Psoas muscle (tissue), 8 donors: ENCODE data around the gene ISCA2. TPM values are rescaled to one million over a fixed set of nuclear protein-coding genes. Genes with fewer than 3 reads are reported as not detected.

Experiments
- ATAC-seq, 4 donors: fragments of 200-7000 bp; cut with Tn5 transposase; one replicate each; pipeline ENCODE4 v1.9.1; 2020; ENCODE audit warnings: moderate library complexity in 3 of 4, mild to moderate bottlenecking in 2 of 4
- DNase-seq, 2 donors: peaks; one replicate each; pipeline ENCODE4 v3.0.0-alpha.2; 2020
- H3K27ac ChIP-seq: fragments of 200-600 bp; one replicate; pipeline ENCODE4 v1.8.0; 2022
- H3K27me3 ChIP-seq, 3 donors: fragments of 200-600 bp in 1 of 3; one replicate each; pipeline versions ENCODE4 v1.6.1 to v1.8.0; 2013 to 2022; ENCODE audit warnings: low read length in 2 of 3, mild to moderate bottlenecking in 2 of 3, moderate library complexity in 1 of 3; ENCODE audit not compliant: insufficient read depth in 3 of 3
- H3K36me3 ChIP-seq, 2 donors: fragments of 200-600 bp in 1 of 2; one replicate each; pipeline versions ENCODE4 v1.6.1 to v1.8.0; 2013 to 2022; ENCODE audit warnings: low read depth in 1 of 2, mild to moderate bottlenecking in 1 of 2, moderate library complexity in 1 of 2; ENCODE audit not compliant: insufficient read depth in 1 of 2
- H3K4me1 ChIP-seq: fragments of 200-600 bp; one replicate; pipeline ENCODE4 v1.8.0; 2022
- H3K4me3 ChIP-seq: fragments of 200-600 bp; one replicate; pipeline ENCODE4 v1.8.0; 2022; ENCODE audit warnings: mild to moderate bottlenecking
- H3K9me3 ChIP-seq: fragments of 200-600 bp; one replicate; pipeline ENCODE4 v1.8.0; 2022
- WGBS, 3 donors: extraction: QIAGEN DNeasy Blood & Tissue Kit; methylation state at CpG; one replicate each; pipeline versions ENCODE4 v1.1.6 to v1.1.7; 2013; 5-methylcytosine and 5-hydroxymethylcytosine counted together
- intact Hi-C, 2 donors: fragments of 100-400 bp; cut with DNase I; formaldehyde crosslinking; loops; one replicate each; pipeline versions ENCODE4 v1.11.0 to v1.14.2; 2022
- polyA plus RNA-seq, 3 donors: library from polyadenylated mRNA; stranded (reverse); fragments of 200-250 nt; gene quantifications; one replicate each; pipeline ENCODE4 v1.2.3, GENCODE V29; 2013
- total RNA-seq, 4 donors: library from RNA; stranded (reverse); fragmentation: NEBNext Ultra II Directional in 2 of 4; extraction: Animal tissue kit (Norgen Biotek cat#: 25700) in 2 of 4; gene quantifications; one replicate each; pipeline versions ENCODE4 v1.2.1 to v1.2.4, GENCODE V29; 2021 to 2023
- TF ChIP-seq, protein P1 (sequence below): fragments of 200-600 bp; IDR thresholded peaks from one replicate; pipeline ENCODE4 v1.8.0; 2022; ENCODE audit warnings: antibody characterized with exemption
- donor health status: healthy with polysubstance abuse.
- donor health status: DM: no; HTN: no; CAD: no; lungs with moderate emphysema.
- donor health status: Bipolar disorder and iron deficiency.
- donor health status: healthy.
- donor health status: DM: yes; HTN: yes; CAD: no.
- donor health status: DM: no; HTN: no; CAD: no.
- donor health status: DM: no; HTN: no; CAD: no.
- donor health status: DM: yes; HTN: yes; CAD: no.

The ISCA2 gene
- total and polyA plus RNA-seq, 7 donors, result 19.9 to 38.8 (median 24.8) TPM

DNA sequence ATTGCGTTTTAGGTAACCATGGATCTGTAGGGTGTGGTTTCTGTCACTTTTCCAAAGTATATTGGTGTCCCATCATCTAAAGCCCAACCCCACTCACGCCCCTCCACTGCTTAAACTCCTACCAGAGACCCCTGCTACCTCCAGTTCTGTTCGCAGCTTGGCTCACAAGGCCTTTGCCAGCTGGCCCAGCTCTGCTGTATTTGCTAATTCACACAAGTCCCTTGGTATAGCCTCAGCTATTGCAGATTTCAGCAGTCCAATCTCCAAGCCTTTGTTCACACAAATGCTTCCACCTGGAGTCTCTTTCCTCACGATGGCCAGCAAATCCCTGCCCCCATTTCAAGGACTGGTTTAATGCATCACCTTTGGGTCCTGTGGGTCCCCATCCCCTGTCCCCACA lies 24.2 kb downstream of the ISCA2 start:
- peaks cover 0 to 2% (median 0%) of the 10 kb centered on the region in 3 donors for H3K27me3 ChIP-seq

DNA sequence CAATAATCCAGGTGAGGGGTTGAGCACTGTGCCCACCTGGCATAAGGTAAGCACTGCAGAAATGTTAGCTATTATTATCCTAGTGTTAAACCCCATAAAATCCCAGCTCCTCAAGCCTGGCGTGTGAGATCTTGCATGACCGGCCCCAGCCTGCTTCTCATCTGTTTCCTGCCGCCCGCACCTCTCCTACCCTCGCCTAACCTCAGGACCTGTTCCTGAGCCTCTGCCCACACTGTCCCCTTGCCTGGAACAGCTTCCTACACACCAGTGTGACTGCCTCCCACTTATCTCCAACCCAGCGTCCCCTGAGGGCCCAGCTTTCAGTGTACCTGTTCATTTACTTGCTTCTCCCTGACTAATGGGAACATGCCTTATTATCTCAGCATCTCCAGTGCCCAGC lies 24.7 kb downstream of the ISCA2 start:
- Histone ChIP-seq H3K36me3 (no peaks in the 10 kb centered on the region), H3K4me3 (no peak overlapping the region), H3K9me3 (no peaks in the 10 kb centered on the region), H3K4me1 (no peaks in the 10 kb centered on the region), H3K27ac (no peak overlapping the region), H3K27me3 (peaks cover 0 to 6% (median 0%) of the 10 kb centered on the region in 3 donors)
- ATAC-seq, result no peak
- TF ChIP-seq, protein P1, sequence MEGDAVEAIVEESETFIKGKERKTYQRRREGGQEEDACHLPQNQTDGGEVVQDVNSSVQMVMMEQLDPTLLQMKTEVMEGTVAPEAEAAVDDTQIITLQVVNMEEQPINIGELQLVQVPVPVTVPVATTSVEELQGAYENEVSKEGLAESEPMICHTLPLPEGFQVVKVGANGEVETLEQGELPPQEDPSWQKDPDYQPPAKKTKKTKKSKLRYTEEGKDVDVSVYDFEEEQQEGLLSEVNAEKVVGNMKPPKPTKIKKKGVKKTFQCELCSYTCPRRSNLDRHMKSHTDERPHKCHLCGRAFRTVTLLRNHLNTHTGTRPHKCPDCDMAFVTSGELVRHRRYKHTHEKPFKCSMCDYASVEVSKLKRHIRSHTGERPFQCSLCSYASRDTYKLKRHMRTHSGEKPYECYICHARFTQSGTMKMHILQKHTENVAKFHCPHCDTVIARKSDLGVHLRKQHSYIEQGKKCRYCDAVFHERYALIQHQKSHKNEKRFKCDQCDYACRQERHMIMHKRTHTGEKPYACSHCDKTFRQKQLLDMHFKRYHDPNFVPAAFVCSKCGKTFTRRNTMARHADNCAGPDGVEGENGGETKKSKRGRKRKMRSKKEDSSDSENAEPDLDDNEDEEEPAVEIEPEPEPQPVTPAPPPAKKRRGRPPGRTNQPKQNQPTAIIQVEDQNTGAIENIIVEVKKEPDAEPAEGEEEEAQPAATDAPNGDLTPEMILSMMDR, result no peak
- WGBS, 3 donors, result 91 to 94% (median 91%) methylated on average over 6 of the region's 6 CpGs
- intact Hi-C loops, result no loop called here
- DNase-seq, result peak in 1 of 2 donors; percentile 42

More for the DNA sequence above, 24.2 kb downstream of the ISCA2 start:
- no peak overlapping the region for H3K27ac ChIP-seq
- no peaks in the 10 kb centered on the region for H3K36me3 ChIP-seq
- DNase-seq, result peak in 1 of 2 donors; percentile 53
- WGBS, 3 donors, result 83 to 90% (median 87%) methylated on average over 4 of the region's 4 CpGs
- intact Hi-C loops, result no loop called here
- TF ChIP-seq, protein P1, result no peak
- no peaks in the 10 kb centered on the region for H3K4me1 ChIP-seq
- no peak for ATAC-seq
- H3K9me3 ChIP-seq, result no peaks in the 10 kb centered on the region
- H3K4me3 ChIP-seq, result no peak overlapping the region

DNA sequence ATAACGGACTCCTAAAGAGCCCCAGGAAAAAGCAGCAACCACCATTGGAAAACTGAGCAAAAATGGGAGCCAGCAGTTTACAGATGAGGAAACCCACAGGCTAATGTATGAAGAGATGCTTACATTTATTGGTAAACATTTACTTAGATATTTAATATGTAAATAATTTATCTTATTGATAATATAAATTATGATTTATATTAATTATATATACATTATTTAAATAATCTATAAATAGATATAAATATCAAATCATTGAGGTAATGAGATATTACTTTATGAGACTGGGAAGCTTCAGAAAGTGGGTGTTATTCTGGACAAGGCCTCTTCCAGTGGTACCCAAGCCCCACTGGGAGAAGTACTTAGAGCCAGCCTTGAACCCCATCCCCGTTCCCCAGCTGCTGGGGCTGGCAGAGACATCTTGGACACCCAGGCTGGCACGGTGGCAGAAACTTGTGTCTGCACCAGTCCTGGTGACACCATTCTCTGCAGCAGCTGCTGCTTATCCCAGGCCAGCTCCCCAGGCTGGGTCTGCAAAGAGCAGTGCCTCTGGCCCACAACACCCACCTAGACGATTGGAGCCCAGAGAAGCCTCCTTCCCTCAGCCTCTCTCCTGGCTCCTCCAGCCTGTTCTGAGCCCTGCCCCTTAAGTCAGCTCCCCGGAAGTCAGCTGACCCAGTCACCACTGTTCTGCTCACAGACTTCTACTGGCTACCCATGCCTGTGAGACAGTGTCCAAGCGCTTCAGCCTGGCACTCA lies 25.9 kb downstream of the ISCA2 start:
- Histone ChIP-seq H3K36me3 (no peaks in the 10 kb centered on the region), H3K27ac (no peak overlapping the region), H3K27me3 (peaks cover 0 to 6% (median 0%) of the 10 kb centered on the region in 3 donors), H3K4me1 (peaks cover under 1% of the 10 kb centered on the region), H3K4me3 (no peak overlapping the region), H3K9me3 (no peaks in the 10 kb centered on the region)
- TF ChIP-seq, protein P1, result no peak
- intact Hi-C loops, result no loop called here
- 49 to 74% (median 52%) methylated on average over 5 to 6 of the region's 6 CpGs for WGBS, 3 donors
- peak in 1 of 4 donors; percentile 32 for ATAC-seq
- peak in 1 of 2 donors; percentile 44 for DNase-seq

DNA sequence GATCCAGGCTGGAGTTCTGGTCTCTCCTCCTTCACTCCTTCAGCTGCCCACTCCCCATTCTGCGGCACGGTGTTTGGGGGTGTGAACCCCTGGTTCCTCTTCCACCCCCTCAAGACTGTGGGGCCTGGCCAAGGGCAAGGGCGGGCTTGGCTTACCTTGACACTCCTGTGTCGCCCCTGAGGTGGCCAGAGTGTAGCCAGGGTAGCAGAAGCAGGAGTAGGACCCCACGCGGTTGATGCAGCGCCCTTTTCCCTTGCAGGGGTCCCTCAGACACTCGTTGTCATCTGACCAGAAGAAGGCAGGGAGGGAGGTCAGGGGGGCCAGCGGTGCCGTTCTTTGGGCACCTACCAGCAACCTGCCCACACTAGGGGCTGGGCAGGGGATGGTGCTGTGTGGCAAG lies 28.2 kb downstream of the ISCA2 start:
- peaks cover 15% of the 10 kb centered on the region for H3K4me1 ChIP-seq
- H3K36me3 ChIP-seq, result no peaks in the 10 kb centered on the region
- ATAC-seq, result no peak
- peak in 1 of 2 donors; percentile 32 for DNase-seq
- WGBS, 3 donors, result 91 to 92% (median 91%) methylated on average over 10 of the region's 10 CpGs
- intact Hi-C loops, result no loop called here
- peaks cover 0 to 4% (median 0%) of the 10 kb centered on the region in 3 donors for H3K27me3 ChIP-seq
- no peaks in the 10 kb centered on the region for H3K9me3 ChIP-seq
- TF ChIP-seq, protein P1, result no peak
- H3K4me3 ChIP-seq, result no peak overlapping the region
- H3K27ac ChIP-seq, result no peak overlapping the region
